Suppressor macrophage (primary cell): ENCODE data around the gene KATNA1.
A peak's percentile ranks its signal among the peaks of the same experiment; 100 is the strongest.
"Not testable (repeated sequence)": the region's sequence is repeated elsewhere in the genome, so short reads cannot be mapped to it uniquely, and the experiment has no call there.

Experiments
- DNase-seq, 4 experiments: peaks; one replicate each; pipeline ENCODE4 v3.0.0-alpha.2; 2020 to 2022
- total RNA-seq, 17 experiments: gene quantifications; one replicate each; lab custom pipeline; 2026; ENCODE audit warnings: mixed read lengths in 6 of 17, inconsistent platforms in 3 of 17; lab: John Stamatoyannopoulos, UW

The KATNA1 gene
- total RNA-seq, result 13.3 to 22.6 (median 17.8) reads per million in 17 experiments

DNA sequence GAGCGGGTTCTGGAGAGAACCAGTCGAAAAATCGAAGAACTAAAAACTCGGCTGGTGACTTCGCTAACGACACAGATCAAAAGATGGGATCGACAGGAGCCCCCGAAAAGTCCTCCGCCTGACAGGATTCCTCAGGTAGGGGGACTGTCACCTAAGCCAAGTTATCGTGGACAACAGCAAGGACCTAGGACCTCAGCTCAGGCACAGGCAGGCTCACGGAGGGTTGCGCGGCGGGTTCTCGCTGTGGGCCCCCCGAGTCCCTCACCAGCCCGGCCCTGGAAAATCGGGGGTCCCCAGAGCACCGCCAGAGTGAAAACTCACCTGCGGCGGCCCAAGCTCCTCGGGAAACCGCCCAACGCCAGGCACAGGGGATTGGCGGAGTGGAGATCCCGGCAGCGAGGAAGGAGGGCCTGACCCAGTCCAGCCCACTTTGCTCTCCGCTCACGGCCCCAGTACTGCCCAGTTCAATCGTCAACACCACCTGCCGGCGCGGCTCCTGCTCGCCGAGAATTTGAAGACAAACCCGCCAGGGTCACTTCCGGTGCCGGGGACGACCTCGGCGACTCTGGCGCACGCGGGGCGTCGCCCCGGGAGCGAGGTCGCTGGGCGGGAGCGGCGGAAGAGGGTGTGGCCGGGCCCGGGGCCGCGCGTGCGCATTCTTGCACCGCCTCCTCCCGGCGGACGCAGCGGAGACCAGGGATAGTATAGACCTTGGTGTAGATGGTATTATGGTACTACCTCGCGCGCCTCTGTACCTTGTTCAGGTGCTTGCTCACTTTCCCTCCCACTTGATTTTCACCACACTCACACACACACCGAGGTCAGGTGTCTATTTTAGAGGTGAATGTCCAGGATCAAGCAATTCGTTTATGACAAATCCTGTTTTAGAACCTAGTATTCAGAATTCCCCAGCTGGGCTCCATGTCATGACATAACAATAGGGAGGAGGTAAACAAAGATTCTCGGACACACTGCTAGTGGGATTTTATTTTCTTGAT, at the start of gene KATNA1:
TSS of gene KATNA1 (minus strand) at position 567 of the 998 bp plus-strand sequence. CDS start 10,167 bp downstream, outside the sequence.
- peak; percentile 92 to 97 (median 94) for DNase-seq

- DNase-seq, result no peak
Measured at GRCh38 chr6:149698175-149698574, 49.7 kb upstream of the KATNA1 start.

- no peak for DNase-seq
Measured at GRCh38 chr6:149696901-149697300, 48.4 kb upstream of the KATNA1 start.

GRCh38 chr6:149694921-149695320, 46.4 kb upstream of the KATNA1 start:
- no peak for DNase-seq

DNA sequence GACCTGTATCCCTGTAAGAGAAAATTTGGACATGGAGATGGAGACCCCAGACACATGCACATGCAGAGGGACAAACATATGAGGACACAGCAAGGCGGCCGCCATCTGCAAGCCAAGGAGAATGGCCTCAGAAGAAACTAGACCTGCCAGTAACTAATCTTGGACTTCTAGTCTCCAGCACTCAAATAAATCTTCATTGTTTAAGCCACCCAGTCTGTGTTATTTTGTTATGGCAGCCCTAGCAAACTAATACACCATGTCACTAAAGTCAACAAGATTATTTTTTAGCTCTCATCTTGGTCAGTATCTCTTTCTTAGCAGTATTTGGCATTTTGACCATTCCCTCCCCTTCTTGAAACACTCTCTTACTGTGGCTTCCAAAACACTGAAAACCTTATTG, 42.7 kb upstream of the KATNA1 start:
- DNase-seq, result no peak

- no peak for DNase-seq
Measured at GRCh38 chr6:149686230-149686629, 37.7 kb upstream of the KATNA1 start.

GRCh38 chr6:149683256-149683859, 34.8 kb upstream of the KATNA1 start:
- DNase-seq, result no peak

DNA sequence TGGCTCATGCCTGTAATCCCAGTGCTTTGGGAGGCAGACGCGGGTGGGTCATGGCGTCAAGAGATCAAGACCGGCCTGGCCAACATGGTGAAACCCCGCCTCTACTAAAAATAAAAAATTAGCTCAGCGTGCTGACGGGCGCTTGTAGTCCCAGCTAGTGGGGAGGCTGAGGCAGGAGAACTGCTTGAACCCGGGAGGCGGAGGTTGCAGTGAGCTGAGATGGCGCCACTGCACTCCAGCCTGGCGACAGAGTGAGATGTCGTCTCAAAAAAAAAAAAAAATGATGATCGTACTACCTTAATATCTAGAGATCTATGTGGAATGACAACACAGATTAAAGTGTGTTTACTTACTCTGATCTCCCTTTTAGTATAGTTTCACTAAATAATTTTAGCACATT, 33.3 kb upstream of the KATNA1 start:
- not testable (repeated sequence) for DNase-seq

GRCh38 chr6:149681209-149681608, 32.7 kb upstream of the KATNA1 start:
- no peak for DNase-seq

GRCh38 chr6:149680503-149680902, 32.0 kb upstream of the KATNA1 start:
- DNase-seq, result no peak

DNA sequence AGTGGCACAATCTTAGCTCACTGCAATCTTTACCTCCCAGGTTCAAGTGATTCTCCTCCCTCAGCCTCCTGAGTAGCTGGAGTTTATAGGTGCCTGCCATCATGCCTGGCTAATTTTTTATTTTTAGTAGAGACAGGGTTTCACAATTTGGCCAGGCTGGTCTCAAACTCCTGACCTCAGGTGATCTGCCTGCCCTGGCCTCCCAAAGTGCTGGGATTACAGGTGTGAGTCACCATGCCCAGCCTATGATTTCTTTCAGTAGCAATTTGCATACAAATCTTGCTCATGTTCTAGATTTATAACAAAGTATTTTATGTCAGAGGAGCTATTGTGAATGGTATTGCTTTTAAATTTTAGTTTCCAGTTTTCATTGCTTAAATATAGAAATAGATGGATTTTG, 23.8 kb upstream of the KATNA1 start:
- DNase-seq, result not testable (repeated sequence)

- DNase-seq, result no peak
Measured at GRCh38 chr6:149660028-149660427, 11.5 kb upstream of the KATNA1 start.

- DNase-seq, result no peak
Measured at GRCh38 chr6:149657441-149657840, 8.9 kb upstream of the KATNA1 start.

DNA sequence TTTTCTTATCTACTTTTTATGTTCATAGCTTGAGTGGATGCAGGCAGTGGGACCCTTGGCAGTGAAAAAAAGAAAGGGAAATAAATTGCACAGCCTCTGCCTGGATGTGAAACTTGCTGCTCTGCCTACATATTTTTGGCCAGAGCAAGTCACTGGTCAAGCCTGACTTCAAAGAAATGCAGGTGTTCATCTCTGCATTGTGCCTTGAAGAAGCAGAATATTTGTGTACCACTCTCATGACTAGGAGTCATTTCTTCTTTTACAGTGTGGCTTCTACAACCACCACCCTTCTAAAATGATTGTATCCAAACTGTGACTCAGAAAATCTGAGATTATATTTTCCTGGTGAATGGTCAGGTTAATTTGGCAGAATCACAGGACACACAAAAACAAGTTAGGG, 2.5 kb upstream of the KATNA1 start:
- no peak for DNase-seq

DNA sequence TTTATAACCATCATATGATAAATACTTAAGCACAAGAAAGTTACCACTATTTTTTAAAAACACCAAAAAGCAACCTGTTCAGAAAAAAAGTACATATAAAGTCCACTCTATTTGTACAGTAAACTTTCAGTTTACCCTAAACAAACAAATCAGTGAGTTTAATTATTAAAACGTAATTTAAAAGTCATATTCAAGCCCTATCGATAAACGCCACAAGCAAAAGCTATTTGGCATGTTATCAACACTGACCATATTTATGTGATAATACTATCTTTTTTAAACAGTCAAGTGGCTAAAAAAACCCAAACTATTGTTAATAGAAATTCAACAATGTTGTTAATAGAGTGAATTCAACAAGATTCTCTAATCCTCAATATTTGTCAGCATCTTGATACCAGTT, 1.9 kb downstream of the KATNA1 start:
- DNase-seq, result no peak

GRCh38 chr6:149642829-149643580, 5.5 kb downstream of the KATNA1 start:
- DNase-seq, result no peak

- DNase-seq, result no peak
Measured at GRCh38 chr6:149636124-149636523, 12.4 kb downstream of the KATNA1 start.

- DNase-seq, result no peak
Measured at GRCh38 chr6:149634315-149634714, 14.2 kb downstream of the KATNA1 start.

DNA sequence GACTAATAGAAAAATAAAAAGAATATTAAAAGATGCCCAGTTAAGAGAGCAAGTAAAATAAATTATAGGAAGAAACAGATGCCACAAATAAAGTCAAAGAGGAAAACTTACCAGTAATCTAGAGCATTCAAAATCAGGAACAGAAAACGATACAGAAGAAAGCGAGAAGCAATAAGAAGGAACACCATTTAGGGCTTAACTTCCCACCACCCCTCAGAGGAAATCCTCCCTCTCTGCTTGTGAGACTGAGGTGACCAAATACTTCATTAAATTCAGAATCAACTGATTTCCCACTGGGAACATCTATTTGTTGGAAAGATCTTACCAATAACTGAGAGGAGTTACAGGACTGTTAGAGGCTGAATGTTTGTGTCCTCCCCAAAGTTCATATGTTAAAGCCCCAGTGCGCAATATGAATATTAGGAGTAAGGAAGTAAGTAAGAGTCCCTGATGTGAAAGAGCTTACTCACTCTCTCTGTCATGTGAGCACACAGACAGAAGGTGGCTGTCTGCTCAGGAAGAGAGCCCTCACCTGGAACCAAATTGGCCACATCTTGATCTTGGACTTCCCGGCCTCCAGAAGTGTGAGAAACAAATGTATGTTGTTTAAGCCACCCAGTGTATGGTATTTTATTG, 19.5 kb downstream of the KATNA1 start:
- peak; percentile 29 to 67 (median 55) for DNase-seq

GRCh38 chr6:149627672-149628071, 20.8 kb downstream of the KATNA1 start:
- no peak for DNase-seq

- no peak for DNase-seq
Measured at GRCh38 chr6:149615805-149616204, 32.7 kb downstream of the KATNA1 start.

- no peak for DNase-seq
Measured at GRCh38 chr6:149614337-149614736, 34.2 kb downstream of the KATNA1 start.
